ENCODE results near the gene KDM2A. TPM values are rescaled to one million over a fixed set of nuclear protein-coding genes. Genes with fewer than 3 reads are reported as not detected.
"Not testable (repeated sequence)": the region's sequence is repeated elsewhere in the genome, so short reads cannot be mapped to it uniquely, and the experiment has no call there.

The KDM2A gene
- total RNA-seq, 1 experiment from 2014 or later = 50.4 TPM

DNA sequence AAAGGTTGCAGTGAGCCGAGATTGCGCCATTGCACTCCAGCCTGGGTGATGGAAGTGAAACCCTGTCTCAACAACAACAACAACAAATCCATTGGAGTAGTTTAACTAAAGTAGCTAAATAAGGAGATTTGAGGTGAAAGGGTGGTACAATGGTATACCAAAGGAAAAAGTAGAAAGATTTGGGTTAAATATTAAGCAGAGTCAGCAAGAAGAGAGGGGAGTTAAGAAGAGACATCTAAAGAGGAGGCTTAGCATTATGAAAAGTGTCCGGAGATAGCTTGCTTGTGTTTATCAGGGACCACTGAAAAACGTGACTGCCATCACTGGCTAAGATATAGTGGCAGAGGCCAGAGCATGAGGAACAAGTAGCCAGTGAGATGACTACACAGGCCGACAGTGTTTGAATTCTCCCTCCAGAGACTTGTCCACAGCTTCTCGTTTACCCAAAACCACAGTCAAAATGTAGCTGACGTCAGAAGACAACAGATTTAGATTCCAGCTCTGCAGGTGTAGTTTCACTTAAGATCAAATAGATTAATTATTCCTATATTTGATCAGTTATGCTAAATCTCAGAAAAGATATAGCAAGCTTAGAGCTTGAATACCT lies 114.6 kb downstream of the KDM2A start:
- peaks cover 10 to 19% of the 10 kb centered on the region in 2 experiments; a peak in 3 of 4 replicates for H3K36me3 ChIP-seq (ENCODE audit: control insufficient read depth in 1 of 2, insufficient read depth in 2 of 2, low read length in 2 of 2)

DNA sequence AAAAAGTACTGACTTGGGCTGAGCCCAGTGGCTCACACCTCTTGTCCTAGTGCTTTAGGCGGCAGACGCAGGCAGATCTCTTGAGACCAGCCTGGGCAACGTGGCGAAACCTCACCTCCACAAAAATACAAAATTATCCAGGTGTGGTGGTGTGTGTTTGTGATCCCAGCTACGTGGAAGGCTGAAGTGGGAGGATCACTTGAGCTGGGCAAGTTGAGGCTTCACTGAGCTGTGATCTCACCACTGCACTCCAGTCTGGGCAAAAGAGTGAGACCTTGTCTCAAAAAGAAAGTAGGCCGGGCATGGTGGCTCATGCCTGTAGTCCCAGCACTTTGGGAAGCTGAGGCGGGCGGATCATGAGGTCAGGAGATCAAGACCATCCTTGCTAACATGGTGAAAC lies 115.5 kb downstream of the KDM2A start:
- ATAC-seq; intact Hi-C loops (cut with micrococcal nuclease); H3K79me2 ChIP-seq (ENCODE audit: insufficient read depth, low read length); H4K20me1 ChIP-seq (ENCODE audit: insufficient read depth); H3K9me3 ChIP-seq (ENCODE audit: control insufficient read depth in 1 of 2, insufficient read depth in 1 of 2, low read depth in 1 of 2, low read length in 2 of 2); H2AFZ ChIP-seq (ENCODE audit: low read depth, low read length, poor library complexity, severe bottlenecking); H3K9me2 ChIP-seq (ENCODE audit: insufficient read depth); RAD21 ChIA-PET (ENCODE audit: low non-redundant PET in 1 of 2, low total read pairs in 2 of 2, uncharacterized antibody in 2 of 2, unreplicated experiment in 2 of 2); BruUV-seq (replicated peaks); CTCF ChIA-PET; H3K27ac ChIP-seq (ENCODE audit: low read depth, low read length); H3K9ac ChIP-seq (ENCODE audit: low read length); DNase-seq (ENCODE audit: low read depth, low spot score); H3K4me2 ChIP-seq (ENCODE audit: low read length); H3K27me3 ChIP-seq (ENCODE audit: insufficient read depth, low read length); H3K4me3 ChIP-seq (replicated peaks in 1 of 2; ENCODE audit: low read depth in 1 of 2, low read length in 2 of 2); POLR2A ChIA-PET: not testable (repeated sequence)
- Histone ChIP-seq H3K36me3 (ENCODE audit: control insufficient read depth in 1 of 2, insufficient read depth in 2 of 2, low read length in 2 of 2) (peaks cover 6 to 12% of the 10 kb centered on the region in 2 experiments; a peak in 3 of 4 replicates), H3K4me1 (ENCODE audit: control insufficient read depth in 1 of 2, insufficient read depth in 2 of 2, low read length in 2 of 2) (peaks cover 10 to 14% of the 10 kb centered on the region in 2 experiments)

More for the DNA sequence above, 114.6 kb downstream of the KDM2A start:
- TF ChIP-seq JUND (IDR thresholded peaks at IDR 0.05) (no peak), EZH2phosphoT487 (IDR thresholded peaks at IDR 0.05; ENCODE audit: borderline replicate concordance) (no peak), POLR2AphosphoS5 (IDR thresholded peaks at IDR 0.05; ENCODE audit: low read depth, low read length) (no peak), FOSL1 (IDR thresholded peaks at IDR 0.05; ENCODE audit: low read depth) (no peak), CEBPB (IDR thresholded peaks at IDR 0.05; ENCODE audit: low read depth) (no peak), EGR1 (IDR thresholded peaks at IDR 0.05; ENCODE audit: low read depth) (no peak)
- TF ChIP-seq, protein P1, sequence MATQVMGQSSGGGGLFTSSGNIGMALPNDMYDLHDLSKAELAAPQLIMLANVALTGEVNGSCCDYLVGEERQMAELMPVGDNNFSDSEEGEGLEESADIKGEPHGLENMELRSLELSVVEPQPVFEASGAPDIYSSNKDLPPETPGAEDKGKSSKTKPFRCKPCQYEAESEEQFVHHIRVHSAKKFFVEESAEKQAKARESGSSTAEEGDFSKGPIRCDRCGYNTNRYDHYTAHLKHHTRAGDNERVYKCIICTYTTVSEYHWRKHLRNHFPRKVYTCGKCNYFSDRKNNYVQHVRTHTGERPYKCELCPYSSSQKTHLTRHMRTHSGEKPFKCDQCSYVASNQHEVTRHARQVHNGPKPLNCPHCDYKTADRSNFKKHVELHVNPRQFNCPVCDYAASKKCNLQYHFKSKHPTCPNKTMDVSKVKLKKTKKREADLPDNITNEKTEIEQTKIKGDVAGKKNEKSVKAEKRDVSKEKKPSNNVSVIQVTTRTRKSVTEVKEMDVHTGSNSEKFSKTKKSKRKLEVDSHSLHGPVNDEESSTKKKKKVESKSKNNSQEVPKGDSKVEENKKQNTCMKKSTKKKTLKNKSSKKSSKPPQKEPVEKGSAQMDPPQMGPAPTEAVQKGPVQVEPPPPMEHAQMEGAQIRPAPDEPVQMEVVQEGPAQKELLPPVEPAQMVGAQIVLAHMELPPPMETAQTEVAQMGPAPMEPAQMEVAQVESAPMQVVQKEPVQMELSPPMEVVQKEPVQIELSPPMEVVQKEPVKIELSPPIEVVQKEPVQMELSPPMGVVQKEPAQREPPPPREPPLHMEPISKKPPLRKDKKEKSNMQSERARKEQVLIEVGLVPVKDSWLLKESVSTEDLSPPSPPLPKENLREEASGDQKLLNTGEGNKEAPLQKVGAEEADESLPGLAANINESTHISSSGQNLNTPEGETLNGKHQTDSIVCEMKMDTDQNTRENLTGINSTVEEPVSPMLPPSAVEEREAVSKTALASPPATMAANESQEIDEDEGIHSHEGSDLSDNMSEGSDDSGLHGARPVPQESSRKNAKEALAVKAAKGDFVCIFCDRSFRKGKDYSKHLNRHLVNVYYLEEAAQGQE (IDR thresholded peaks at IDR 0.05; ENCODE audit: low read depth) = no peak
- TF ChIP-seq, protein P2, sequence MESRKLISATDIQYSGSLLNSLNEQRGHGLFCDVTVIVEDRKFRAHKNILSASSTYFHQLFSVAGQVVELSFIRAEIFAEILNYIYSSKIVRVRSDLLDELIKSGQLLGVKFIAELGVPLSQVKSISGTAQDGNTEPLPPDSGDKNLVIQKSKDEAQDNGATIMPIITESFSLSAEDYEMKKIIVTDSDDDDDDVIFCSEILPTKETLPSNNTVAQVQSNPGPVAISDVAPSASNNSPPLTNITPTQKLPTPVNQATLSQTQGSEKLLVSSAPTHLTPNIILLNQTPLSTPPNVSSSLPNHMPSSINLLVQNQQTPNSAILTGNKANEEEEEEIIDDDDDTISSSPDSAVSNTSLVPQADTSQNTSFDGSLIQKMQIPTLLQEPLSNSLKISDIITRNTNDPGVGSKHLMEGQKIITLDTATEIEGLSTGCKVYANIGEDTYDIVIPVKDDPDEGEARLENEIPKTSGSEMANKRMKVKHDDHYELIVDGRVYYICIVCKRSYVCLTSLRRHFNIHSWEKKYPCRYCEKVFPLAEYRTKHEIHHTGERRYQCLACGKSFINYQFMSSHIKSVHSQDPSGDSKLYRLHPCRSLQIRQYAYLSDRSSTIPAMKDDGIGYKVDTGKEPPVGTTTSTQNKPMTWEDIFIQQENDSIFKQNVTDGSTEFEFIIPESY (IDR thresholded peaks at IDR 0.05; ENCODE audit: extremely low read depth, insufficient replicate concordance, low read length) = no peak
- DNase-seq (ENCODE audit: low read depth, low spot score) = no peak
- H4K20me1 ChIP-seq (ENCODE audit: insufficient read depth) = no peaks in the 10 kb centered on the region
- 0 out of 2 replicates have a peak, but pooled peaks cover 3% of the 10 kb centered on the region for H3K79me2 ChIP-seq (ENCODE audit: insufficient read depth, low read length)
- intact Hi-C loops (cut with micrococcal nuclease) = no loop called here
- no TSS peak for BruUV-seq (replicated peaks)
- no peak overlapping the region for H3K9ac ChIP-seq (ENCODE audit: low read length)
- no peaks in the 10 kb centered on the region for H3K9me3 ChIP-seq (ENCODE audit: control insufficient read depth in 1 of 2, insufficient read depth in 1 of 2, low read depth in 1 of 2, low read length in 2 of 2)
- ChIA-PET RAD21 (ENCODE audit: low non-redundant PET in 1 of 2, low total read pairs in 2 of 2, uncharacterized antibody in 2 of 2, unreplicated experiment in 2 of 2) (no interaction called here), POLR2A (no interaction called here), CTCF (no interaction called here)
- H3K4me3 ChIP-seq (replicated peaks in 1 of 2; ENCODE audit: low read depth in 1 of 2, low read length in 2 of 2) = no peak overlapping the region
- no peak for ATAC-seq
- no peak overlapping the region for H2AFZ ChIP-seq (ENCODE audit: low read depth, low read length, poor library complexity, severe bottlenecking)
- peaks cover 1 to 5% of the 10 kb centered on the region in 2 experiments for H3K4me1 ChIP-seq (ENCODE audit: control insufficient read depth in 1 of 2, insufficient read depth in 2 of 2, low read length in 2 of 2)
- H3K9me2 ChIP-seq (ENCODE audit: insufficient read depth) = no peaks in the 10 kb centered on the region
- no peak overlapping the region for H3K4me2 ChIP-seq (ENCODE audit: low read length)
- H3K27me3 ChIP-seq (ENCODE audit: insufficient read depth, low read length) = no peaks in the 10 kb centered on the region
- no peak overlapping the region for H3K27ac ChIP-seq (ENCODE audit: low read depth, low read length)

Data from HCT116 (cell line).